ENCODE results near the gene CSNK2A2.

- no peak for TF ChIP-seq ZNF274 (IDR thresholded peaks at IDR 0.05; ENCODE audit: low read depth, low read length)
- no peak for TF ChIP-seq YY1 (IDR thresholded peaks at IDR 0.05; ENCODE audit: insufficient read depth, insufficient read length)
- no peak for TF ChIP-seq SUZ12 (IDR thresholded peaks at IDR 0.05; ENCODE audit: extremely low read depth, insufficient read depth, insufficient read length)
Measured at GRCh38 chr16:58120234-58120633, 77.7 kb downstream of the CSNK2A2 start.
